IMR-90 (cell line): ENCODE measurements around the gene NUBPL. TPM values are rescaled to one million over a fixed set of nuclear protein-coding genes. Genes with fewer than 3 reads are reported as not detected.

Source experiments
- ATAC-seq: fragments of 200-7000 bp; cut with Tn5 transposase; 2 replicates; pipeline ENCODE4 v1.9.1; 2020; ENCODE audit warnings: low read depth, mild to moderate bottlenecking, moderate library complexity
- BruUV-seq: library from RNA; stranded (reverse); fragments of 400-500 nt; replicated peaks from 2 replicates; lab custom pipeline; 2021; lab: Mats Ljungman, UMichigan
- CTCF ChIA-PET: fragments of 300-600 bp; formaldehyde crosslinking; extraction: SDS; loops from one replicate; lab custom pipeline; 2021; ENCODE audit warnings: antibody characterized with exemption; lab: Yijun Ruan, JAX
- POLR2A ChIA-PET: fragments of 300-600 bp; sonication (Branson Sonifier 250); formaldehyde crosslinking; loops from one replicate; lab custom pipeline; 2022; ENCODE audit warnings: antibody characterized with exemption; ENCODE audit not compliant: unreplicated experiment; lab: Charles Lee
- DNase-seq: peaks from one replicate; pipeline ENCODE4 v3.0.0; 2013
- H2AFZ ChIP-seq: replicated peaks from 2 replicates; pipeline ENCODE3; 2013; ENCODE audit warnings: low read length, mild to moderate bottlenecking; ENCODE audit not compliant: poor library complexity
- H2AK5ac ChIP-seq: 2 replicates; pipeline ENCODE4 v1.6.1; 2013; ENCODE audit warnings: low read depth, low read length, inconsistent platforms
- H2AK9ac ChIP-seq: replicated peaks from 2 replicates; pipeline ENCODE3; 2013; ENCODE audit warnings: mild to moderate bottlenecking, low read depth, low read length, moderate library complexity; ENCODE audit not compliant: poor library complexity
- H2BK120ac ChIP-seq: 2 replicates; pipeline ENCODE4 v1.6.1; 2013; ENCODE audit warnings: low read depth, low read length, inconsistent platforms
- H2BK15ac ChIP-seq: 3 replicates; pipeline ENCODE4 v1.6.1; 2013; ENCODE audit warnings: low read depth, low read length, inconsistent platforms
- H2BK20ac ChIP-seq: 2 replicates; pipeline ENCODE4 v1.6.1; 2013; ENCODE audit warnings: low read depth, mild to moderate bottlenecking, inconsistent platforms, low read length, moderate library complexity
- H2BK5ac ChIP-seq: 2 replicates; pipeline ENCODE4 v1.6.1; 2013; ENCODE audit warnings: mild to moderate bottlenecking, low read depth, low read length, inconsistent platforms; ENCODE audit not compliant: poor library complexity, severe bottlenecking
- H3K14ac ChIP-seq: replicated peaks from 2 replicates; pipeline ENCODE4 v1.6.1; 2013; ENCODE audit warnings: low read depth, low read length, inconsistent platforms
- H3K18ac ChIP-seq: 2 replicates; pipeline ENCODE4 v1.6.1; 2013; ENCODE audit warnings: low read depth, low read length, control low read depth
- H3K23ac ChIP-seq: 2 replicates; pipeline ENCODE4 v1.6.1; 2013; ENCODE audit warnings: low read depth, low read length, inconsistent platforms
- H3K27ac ChIP-seq: 2 replicates; pipeline ENCODE4 v1.5.1; 2013; ENCODE audit warnings: mild to moderate bottlenecking, control low read depth, low read length; ENCODE audit not compliant: insufficient read depth
- H3K27me3 ChIP-seq: 2 replicates; pipeline ENCODE4 v1.6.1; 2013; ENCODE audit warnings: low read length; ENCODE audit not compliant: control insufficient read depth, insufficient read depth
- H3K36me3 ChIP-seq: 2 replicates; pipeline ENCODE4 v1.6.1; 2013; ENCODE audit warnings: low read length, mixed read lengths; ENCODE audit not compliant: control insufficient read depth, insufficient read depth
- H3K4ac ChIP-seq: 2 replicates; pipeline ENCODE4 v1.6.1; 2013; ENCODE audit warnings: low read depth, low read length, inconsistent platforms
- H3K4me1 ChIP-seq: 2 replicates; pipeline ENCODE4 v1.6.1; 2013; ENCODE audit warnings: low read length, mixed read lengths; ENCODE audit not compliant: control insufficient read depth, insufficient read depth
- H3K4me2 ChIP-seq: 2 replicates; pipeline ENCODE4 v1.6.1; 2013; ENCODE audit warnings: low read depth, mild to moderate bottlenecking, control low read depth, low read length, moderate library complexity
- H3K4me3 ChIP-seq: 2 replicates; pipeline ENCODE4 v1.5.1; 2013; ENCODE audit warnings: low read depth, mild to moderate bottlenecking, control low read depth, low read length, moderate library complexity; ENCODE audit not compliant: insufficient read depth
- H3K56ac ChIP-seq: 2 replicates; pipeline ENCODE4 v1.6.1; 2013; ENCODE audit warnings: low read length, inconsistent platforms; ENCODE audit not compliant: insufficient read depth; ENCODE audit errors: extremely low read depth
- H3K79me1 ChIP-seq, 2 experiments: 2 replicates each; pipeline ENCODE4 v1.6.1; 2013; ENCODE audit warnings: low read length in 2 of 2, inconsistent platforms in 1 of 2, low read depth in 1 of 2
- H3K9ac ChIP-seq: 2 replicates; pipeline ENCODE4 v1.6.1; 2013; ENCODE audit warnings: low read depth, low read length, control low read depth
- H3K9me1 ChIP-seq: 2 replicates; pipeline ENCODE4 v1.6.1; 2013; ENCODE audit warnings: low read length, inconsistent platforms; ENCODE audit not compliant: insufficient read depth
- H3K9me3 ChIP-seq: 2 replicates; pipeline ENCODE4 v1.6.1; 2013; ENCODE audit warnings: low read length; ENCODE audit not compliant: control insufficient read depth, insufficient read depth
- H4K20me1 ChIP-seq: 2 replicates; pipeline ENCODE4 v1.6.1; 2013; ENCODE audit warnings: low read length, inconsistent platforms; ENCODE audit not compliant: insufficient read depth
- H4K5ac ChIP-seq: 2 replicates; pipeline ENCODE4 v1.6.1; 2013; ENCODE audit warnings: mild to moderate bottlenecking, low read depth, low read length, control low read depth
- H4K8ac ChIP-seq, 2 experiments: 2 replicates each; pipeline ENCODE4 v1.6.1; 2013; ENCODE audit warnings: low read depth in 2 of 2, low read length in 2 of 2, control low read depth in 1 of 2, inconsistent platforms in 1 of 2
- H4K91ac ChIP-seq: 2 replicates; pipeline ENCODE4 v1.6.1; 2013; ENCODE audit warnings: low read depth, low read length, inconsistent platforms; ENCODE audit not compliant: insufficient read depth
- CHD1 ChIP-seq: IDR thresholded peaks from 2 replicates; pipeline ENCODE4 v1.6.1; 2012; ENCODE audit warnings: low read depth, low read length, improper control_type of control experiment
- MAZ ChIP-seq: IDR thresholded peaks from 2 replicates; pipeline ENCODE4 v1.6.1; 2012; ENCODE audit warnings: low read depth, mild to moderate bottlenecking, low read length, improper control_type of control experiment, moderate library complexity, borderline replicate concordance
- MXI1 ChIP-seq: IDR thresholded peaks from 2 replicates; pipeline ENCODE4 v1.6.1; 2012; ENCODE audit warnings: low read depth, mild to moderate bottlenecking, low read length, moderate library complexity, borderline replicate concordance
- RCOR1 ChIP-seq: IDR thresholded peaks from 2 replicates; pipeline ENCODE4 v1.6.1; 2012; ENCODE audit warnings: mild to moderate bottlenecking, low read length, improper control_type of control experiment; ENCODE audit not compliant: insufficient replicate concordance
- USF2 ChIP-seq: fragments of 150-350 bp; IDR thresholded peaks from 2 replicates; pipeline ENCODE4 v1.6.1; 2017; ENCODE audit warnings: mild to moderate bottlenecking, antibody characterized with exemption, low read length, low read depth
- dilution Hi-C: fragments of 300-500 bp; cut with HindIII; formaldehyde crosslinking; loops from one replicate; pipeline ENCODE4 v1.14.3; 2018; ENCODE audit warnings: low sequenced_read_pairs; ENCODE audit not compliant: unreplicated experiment
- in situ Hi-C: fragments of 300-500 bp; cut with MboI; formaldehyde crosslinking; loops from 3 replicates; pipeline ENCODE4 v1.14.3; 2019; ENCODE audit warnings: low sequenced_read_pairs, inconsistent platforms, mixed read lengths
- intact Hi-C: fragments of 100-400 bp; cut with micrococcal nuclease; formaldehyde crosslinking; loops from 2 replicates; pipeline ENCODE4 v1.10.0; 2022
- polyA plus RNA-seq, 3 experiments: library from polyadenylated mRNA; depleted of rRNA; stranded (reverse); fragments of >200 nt; gene quantifications; 2 replicates each; pipeline ENCODE4 v1.2.3, GENCODE V29; 2012; ENCODE audit warnings: low replicate concordance in 1 of 3
- total RNA-seq: library from RNA; depleted of rRNA; stranded (reverse); fragments of >200 nt; gene quantifications from 2 replicates; pipeline ENCODE4 v1.2.3, GENCODE V29; 2012

NUBPL gene
- total and polyA plus RNA-seq, 2 of the 4 experiments (the other 2 are of a cell fraction): 5.4 to 11.5 TPM

- Histone ChIP-seq H3K27ac (no peak overlapping the region), H4K5ac (no peak overlapping the region), H3K23ac (no peak overlapping the region), H3K4me3 (no peak overlapping the region), H3K14ac (no peak overlapping the region), H3K9me1 (no peaks in the 10 kb centered on the region), H2BK120ac (no peak overlapping the region), H4K20me1 (no peaks in the 10 kb centered on the region), H2AK9ac (no peak overlapping the region), H4K8ac (no peak overlapping the region), H3K79me1 (no peaks in the 10 kb centered on the region), H2AK5ac (no peak overlapping the region), H2BK5ac (no peak overlapping the region), H3K4me1 (no peaks in the 10 kb centered on the region), H2BK20ac (no peak overlapping the region), H3K36me3 (no peaks in the 10 kb centered on the region), H2BK15ac (no peak overlapping the region), H2AFZ (no peak overlapping the region), H4K91ac (no peak overlapping the region), H3K18ac (no peak overlapping the region), H3K9ac (no peak overlapping the region), H3K27me3 (no peaks in the 10 kb centered on the region), H3K56ac (no peak overlapping the region), H3K9me3 (no peaks in the 10 kb centered on the region), H3K4me2 (no peak overlapping the region), H3K4ac (no peak overlapping the region)
- ChIA-PET CTCF (no interaction called here), POLR2A (no interaction called here)
- ATAC-seq (no peak), DNase-seq (no peak)
- dilution Hi-C loops (no loop called here), intact Hi-C loops (no loop called here), in situ Hi-C loops (no loop called here)
- BruUV-seq: no TSS peak
- no peak for TF ChIP-seq USF2
- no peak for TF ChIP-seq CHD1
- no peak for TF ChIP-seq RCOR1
- no peak for TF ChIP-seq MAZ
- TF ChIP-seq MXI1: no peak
Measured at GRCh38 chr14:31827325-31827724, 266.1 kb downstream of the NUBPL start.
